ENCODE results near the gene PTK7. TPM values are rescaled to one million over a fixed set of nuclear protein-coding genes. Genes with fewer than 3 reads are reported as not detected.

PTK7 gene
- total and polyA plus RNA-seq, 4 donors, result 37.4 to 173 (median 84.2) TPM

DNA sequence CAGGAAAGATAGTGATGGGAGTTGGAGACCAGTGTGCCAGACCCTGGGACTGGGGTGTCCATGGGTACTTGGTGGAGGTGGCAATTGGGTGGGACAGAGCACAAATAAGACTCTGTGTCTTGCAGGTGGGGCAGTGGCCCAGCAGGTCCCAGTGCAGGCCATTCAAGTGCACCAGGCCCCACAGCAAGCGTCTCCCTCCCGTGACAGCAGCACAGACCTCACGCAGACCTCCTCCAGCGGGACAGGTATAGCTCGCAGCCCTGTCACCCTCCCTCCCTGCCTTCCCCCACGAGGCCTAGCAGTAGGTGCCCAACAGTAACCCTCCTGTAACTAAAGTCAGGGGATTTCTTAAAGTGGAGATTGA is 100.3 kb downstream of the PTK7 start:
- no peak for TF ChIP-seq CTCF (IDR thresholded peaks at IDR 0.05; ENCODE audit: control extremely low read depth, extremely low read depth)
- Histone ChIP-seq H3K9me3 (ENCODE audit: control insufficient read depth in 4 of 4, insufficient read depth in 3 of 4, low read length in 3 of 4) (no peaks in the 10 kb centered on the region), H3K36me3 (ENCODE audit: control insufficient read depth in 4 of 4, insufficient read depth in 4 of 4, low read length in 4 of 4) (peaks cover 20 to 34% (median 31%) of the 10 kb centered on the region in 4 donors), H3K4me1 (ENCODE audit: control insufficient read depth in 5 of 5, insufficient read depth in 5 of 5, low read length in 5 of 5) (peaks cover 0 to 26% (median 16%) of the 10 kb centered on the region in 5 donors), H3K27ac (ENCODE audit: low read depth in 1 of 2, low read length in 1 of 2) (peak overlapping the region in 1 of 2 donors; percentile 43), H3K9ac (ENCODE audit: insufficient read depth in 1 of 2, low read length in 2 of 2) (no peak overlapping the region), H3K27me3 (ENCODE audit: control insufficient read depth in 3 of 3, insufficient read depth in 3 of 3, low read length in 2 of 3) (no peaks in the 10 kb centered on the region), H3K4me3 (no peak overlapping the region)
- WGBS, 2 donors, result 89 to 95% methylated on average over 6 of the region's 6 CpGs
- ATAC-seq (ENCODE audit: insufficient read depth, low FRiP score) (no peak), DNase-seq (no peak)

- H3K9ac ChIP-seq (ENCODE audit: insufficient read depth in 1 of 2, low read length in 2 of 2), result no peak overlapping the region
- no peak for TF ChIP-seq CTCF (IDR thresholded peaks at IDR 0.05; ENCODE audit: control extremely low read depth, extremely low read depth)
- H3K4me1 ChIP-seq (ENCODE audit: control insufficient read depth in 5 of 5, insufficient read depth in 5 of 5, low read length in 5 of 5), result peaks cover 0 to 29% (median 12%) of the 10 kb centered on the region in 5 donors
- no peaks in the 10 kb centered on the region for H3K9me3 ChIP-seq (ENCODE audit: control insufficient read depth in 4 of 4, insufficient read depth in 3 of 4, low read length in 3 of 4)
- no peak for DNase-seq
- H3K27me3 ChIP-seq (ENCODE audit: control insufficient read depth in 3 of 3, insufficient read depth in 3 of 3, low read length in 2 of 3), result no peaks in the 10 kb centered on the region
- H3K27ac ChIP-seq (ENCODE audit: low read depth in 1 of 2, low read length in 1 of 2), result no peak overlapping the region
- no peak for ATAC-seq (ENCODE audit: insufficient read depth, low FRiP score)
- no peak overlapping the region for H3K4me3 ChIP-seq
- WGBS, 2 donors, result 92% methylated on average over 11 to 12 of the region's 12 CpGs
- peaks cover 20 to 34% (median 31%) of the 10 kb centered on the region in 4 donors for H3K36me3 ChIP-seq (ENCODE audit: control insufficient read depth in 4 of 4, insufficient read depth in 4 of 4, low read length in 4 of 4)
Observed at GRCh38 chr6:43178150-43178549, 102.0 kb downstream of the PTK7 start.

DNA sequence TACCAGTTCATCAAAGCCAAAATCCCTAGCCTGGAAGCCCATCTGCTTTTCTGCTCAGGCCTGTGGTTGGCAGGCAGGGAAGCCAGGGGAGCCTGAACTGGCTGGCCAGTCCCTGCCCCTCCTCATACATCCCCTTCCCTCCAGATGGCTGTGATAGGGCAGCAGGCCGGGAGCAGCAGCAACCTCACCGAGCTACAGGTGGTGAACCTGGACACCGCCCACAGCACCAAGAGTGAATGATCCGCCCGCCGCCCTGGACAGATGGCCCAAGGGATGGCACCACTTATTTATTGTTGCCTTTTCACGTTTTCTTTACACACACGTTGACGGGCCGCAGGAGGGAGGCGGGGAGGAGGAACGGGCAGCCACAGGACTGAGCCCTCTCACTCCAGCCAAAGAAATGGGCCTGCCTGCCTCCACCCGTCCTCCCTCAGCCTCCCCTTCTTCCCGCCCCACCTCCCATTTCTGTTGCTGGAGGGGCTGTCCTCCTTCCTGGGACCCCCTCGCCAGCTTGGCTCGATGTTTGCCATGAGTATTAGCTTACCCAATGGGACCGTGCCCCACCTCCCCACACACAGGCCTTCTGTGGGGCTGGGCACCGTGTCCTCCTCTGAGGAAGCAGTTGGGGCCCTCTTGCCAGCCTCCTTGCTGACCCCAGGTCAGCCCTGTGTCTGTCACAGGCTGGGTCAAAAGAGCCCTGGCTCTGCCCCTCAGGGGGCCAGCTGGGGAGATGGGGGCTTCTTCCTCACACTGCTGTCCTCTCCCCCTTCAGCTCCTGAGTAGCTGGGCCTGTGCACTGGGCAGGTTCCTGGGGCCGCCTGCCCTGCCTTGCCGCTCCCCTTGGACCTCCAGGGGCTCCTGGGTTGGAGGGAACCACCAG is 103.1 kb downstream of the PTK7 start:
- Histone ChIP-seq H3K27ac (ENCODE audit: low read depth in 1 of 2, low read length in 1 of 2) (no peak overlapping the region), H3K9me3 (ENCODE audit: control insufficient read depth in 4 of 4, insufficient read depth in 3 of 4, low read length in 3 of 4) (no peaks in the 10 kb centered on the region), H3K36me3 (ENCODE audit: control insufficient read depth in 4 of 4, insufficient read depth in 4 of 4, low read length in 4 of 4) (peaks cover 20 to 35% (median 31%) of the 10 kb centered on the region in 4 donors), H3K27me3 (ENCODE audit: control insufficient read depth in 3 of 3, insufficient read depth in 3 of 3, low read length in 2 of 3) (no peaks in the 10 kb centered on the region), H3K4me3 (no peak overlapping the region), H3K9ac (ENCODE audit: insufficient read depth in 1 of 2, low read length in 2 of 2) (no peak overlapping the region), H3K4me1 (ENCODE audit: control insufficient read depth in 5 of 5, insufficient read depth in 5 of 5, low read length in 5 of 5) (peaks cover 0 to 20% (median 4%) of the 10 kb centered on the region in 5 donors)
- ATAC-seq (ENCODE audit: insufficient read depth, low FRiP score) (no peak), DNase-seq (no peak)
- no peak for TF ChIP-seq CTCF (IDR thresholded peaks at IDR 0.05; ENCODE audit: control extremely low read depth, extremely low read depth)
- WGBS, 2 donors, result 93 to 97% methylated on average over 20 of the region's 20 CpGs

Data from lung (tissue), 12 donors.